ENCODE results near the gene ATP2B1. TPM values are rescaled to one million over a fixed set of nuclear protein-coding genes. Genes with fewer than 3 reads are reported as not detected.

ATP2B1 gene
- total and polyA plus RNA-seq, 12 donors: 6.3 to 37.3 (median 17.4) TPM

GRCh38 chr12:89733579-89734201 lies 25.1 kb upstream of the ATP2B1 start:
- no peaks in the 10 kb centered on the region for H3K27me3 ChIP-seq
- intact Hi-C loops (cut with DNase I): no loop called here
- 68 to 82% (median 74%) methylated on average over 5 of the region's 5 CpGs for WGBS, 4 donors
- no peaks in the 10 kb centered on the region for H3K9me3 ChIP-seq (replicated peaks in 1 of 3)
- H3K4me3 ChIP-seq: no peak overlapping the region
- no peaks in the 10 kb centered on the region for H3K36me3 ChIP-seq (replicated peaks in 1 of 2)
- no peak overlapping the region for H3K27ac ChIP-seq
- no peaks in the 10 kb centered on the region for H3K4me1 ChIP-seq (replicated peaks in 1 of 2)
- no peak for DNase-seq
- no peak for TF ChIP-seq POLR2A (IDR thresholded peaks at IDR 0.05)
- no peak for TF ChIP-seq CTCF (IDR thresholded peaks at IDR 0.05)

- H3K27ac ChIP-seq: no peak overlapping the region
Measured at GRCh38 chr12:89732522-89732921, 23.9 kb upstream of the ATP2B1 start.

GRCh38 chr12:89731614-89732013 lies 23.0 kb upstream of the ATP2B1 start:
- Histone ChIP-seq H3K27me3 (no peaks in the 10 kb centered on the region), H3K4me3 (no peak overlapping the region), H3K27ac (peak overlapping the region in 1 of 5 donors; percentile 41), H3K4me1 (replicated peaks in 1 of 2) (no peaks in the 10 kb centered on the region), H3K9me3 (replicated peaks in 1 of 3) (no peaks in the 10 kb centered on the region), H3K36me3 (replicated peaks in 1 of 2) (no peaks in the 10 kb centered on the region)
- intact Hi-C loops (cut with DNase I): no loop called here
- peak in 4 of 7 donors; percentile 33 to 40 (median 39) for DNase-seq
- 22 to 40% (median 30%) methylated on average over 2 of the region's 2 CpGs for WGBS, 4 donors
- TF ChIP-seq CTCF (IDR thresholded peaks at IDR 0.05) (no peak), POLR2A (IDR thresholded peaks at IDR 0.05) (no peak)

More at GRCh38 chr12:89732522-89732921, 23.9 kb upstream of the ATP2B1 start:
- H3K36me3 ChIP-seq (replicated peaks in 1 of 2): no peaks in the 10 kb centered on the region
- no peaks in the 10 kb centered on the region for H3K27me3 ChIP-seq
- 55 to 65% (median 59%) methylated on average over 2 of the region's 2 CpGs for WGBS, 4 donors
- TF ChIP-seq CTCF (IDR thresholded peaks at IDR 0.05) (no peak), POLR2A (IDR thresholded peaks at IDR 0.05) (no peak)
- H3K4me3 ChIP-seq: no peak overlapping the region
- no peak for DNase-seq
- no peaks in the 10 kb centered on the region for H3K9me3 ChIP-seq (replicated peaks in 1 of 3)
- no peaks in the 10 kb centered on the region for H3K4me1 ChIP-seq (replicated peaks in 1 of 2)
- intact Hi-C loops (cut with DNase I): no loop called here

- DNase-seq: no peak
- TF ChIP-seq POLR2A (IDR thresholded peaks at IDR 0.05): no peak
- TF ChIP-seq CTCF (IDR thresholded peaks at IDR 0.05): no peak
- Histone ChIP-seq H3K27ac (peak overlapping the region in 1 of 5 donors; percentile 41), H3K27me3 (no peaks in the 10 kb centered on the region), H3K9me3 (replicated peaks in 1 of 3) (no peaks in the 10 kb centered on the region), H3K4me3 (no peak overlapping the region), H3K4me1 (replicated peaks in 1 of 2) (no peaks in the 10 kb centered on the region), H3K36me3 (replicated peaks in 1 of 2) (no peaks in the 10 kb centered on the region)
- intact Hi-C loops (cut with DNase I): no loop called here
- 55 to 70% (median 60%) methylated on average over 3 of the region's 3 CpGs for WGBS, 4 donors
Measured at GRCh38 chr12:89731089-89731488, 22.5 kb upstream of the ATP2B1 start.
